Osteocyte (in vitro differentiated cells): ENCODE results near the gene GNB1. TPM values are rescaled to one million over a fixed set of nuclear protein-coding genes. Genes with fewer than 3 reads are reported as not detected.

Experiments used
- DNase-seq: peaks from one replicate; pipeline ENCODE4 v3.0.0; 2021; ENCODE audit warnings: mixed read lengths; ENCODE audit not compliant: unreplicated experiment; ENCODE audit errors: extremely low spot score
- H3K27ac Mint-ChIP-seq: one replicate; pipeline ENCODE4 v1.8.0; 2021; ENCODE audit warnings: mild to moderate bottlenecking, mixed read lengths; ENCODE audit not compliant: unreplicated experiment
- H3K27me3 Mint-ChIP-seq: one replicate; pipeline ENCODE4 v1.8.0; 2021; ENCODE audit warnings: mixed read lengths; ENCODE audit not compliant: unreplicated experiment
- H3K36me3 Mint-ChIP-seq: one replicate; pipeline ENCODE4 v1.8.0; 2021; ENCODE audit warnings: mixed read lengths; ENCODE audit not compliant: unreplicated experiment
- H3K4me1 Mint-ChIP-seq: one replicate; pipeline ENCODE4 v1.8.0; 2021; ENCODE audit warnings: mixed read lengths; ENCODE audit not compliant: unreplicated experiment
- H3K4me3 Mint-ChIP-seq: one replicate; pipeline ENCODE4 v1.8.0; 2021; ENCODE audit warnings: mild to moderate bottlenecking, moderate library complexity, mixed read lengths; ENCODE audit not compliant: unreplicated experiment
- H3K9me3 Mint-ChIP-seq: one replicate; pipeline ENCODE4 v1.8.0; 2021; ENCODE audit warnings: mixed read lengths; ENCODE audit not compliant: unreplicated experiment
- total RNA-seq: library from RNA; stranded (reverse); gene quantifications from 2 replicates; pipeline ENCODE4 v1.2.1, GENCODE V29; 2021
- TF ChIP-seq, protein P1 (sequence below): fragments of 200-600 bp; sonication (generic); IDR thresholded peaks from 2 replicates; pipeline ENCODE4 v1.5.0; 2021; ENCODE audit warnings: antibody characterized with exemption, mild to moderate bottlenecking, moderate library complexity

Gene GNB1
- total RNA-seq, 1 donor from 2014 or later: 407 TPM

DNA sequence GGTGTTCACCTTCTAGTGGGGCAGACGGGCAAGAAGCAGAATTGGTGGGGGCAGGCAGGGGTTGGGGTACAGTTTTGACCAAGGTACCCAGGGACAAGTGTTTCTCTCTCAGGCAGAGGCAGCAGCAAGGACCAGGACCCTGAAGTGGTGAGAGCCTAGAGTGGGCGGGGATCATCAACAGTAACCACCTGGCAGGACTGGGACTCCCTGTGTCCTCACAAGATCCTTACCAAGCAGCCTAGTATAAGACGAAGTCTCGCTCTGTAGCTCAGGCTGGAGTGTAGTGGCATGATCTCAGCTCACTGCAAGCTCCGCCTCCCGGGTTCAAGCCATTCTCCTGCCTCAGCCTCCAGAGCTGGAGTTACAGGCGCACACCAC lies 109.4 kb downstream of the GNB1 start:
- DNase-seq: no peak
- no peaks in the 10 kb centered on the region for H3K9me3 Mint-ChIP-seq
- peak overlapping the region; percentile 19 for H3K27ac Mint-ChIP-seq
- no peaks in the 10 kb centered on the region for H3K27me3 Mint-ChIP-seq
- peaks cover 36% of the 10 kb centered on the region for H3K4me1 Mint-ChIP-seq
- peaks cover 12% of the 10 kb centered on the region for H3K36me3 Mint-ChIP-seq
- TF ChIP-seq, protein P1, sequence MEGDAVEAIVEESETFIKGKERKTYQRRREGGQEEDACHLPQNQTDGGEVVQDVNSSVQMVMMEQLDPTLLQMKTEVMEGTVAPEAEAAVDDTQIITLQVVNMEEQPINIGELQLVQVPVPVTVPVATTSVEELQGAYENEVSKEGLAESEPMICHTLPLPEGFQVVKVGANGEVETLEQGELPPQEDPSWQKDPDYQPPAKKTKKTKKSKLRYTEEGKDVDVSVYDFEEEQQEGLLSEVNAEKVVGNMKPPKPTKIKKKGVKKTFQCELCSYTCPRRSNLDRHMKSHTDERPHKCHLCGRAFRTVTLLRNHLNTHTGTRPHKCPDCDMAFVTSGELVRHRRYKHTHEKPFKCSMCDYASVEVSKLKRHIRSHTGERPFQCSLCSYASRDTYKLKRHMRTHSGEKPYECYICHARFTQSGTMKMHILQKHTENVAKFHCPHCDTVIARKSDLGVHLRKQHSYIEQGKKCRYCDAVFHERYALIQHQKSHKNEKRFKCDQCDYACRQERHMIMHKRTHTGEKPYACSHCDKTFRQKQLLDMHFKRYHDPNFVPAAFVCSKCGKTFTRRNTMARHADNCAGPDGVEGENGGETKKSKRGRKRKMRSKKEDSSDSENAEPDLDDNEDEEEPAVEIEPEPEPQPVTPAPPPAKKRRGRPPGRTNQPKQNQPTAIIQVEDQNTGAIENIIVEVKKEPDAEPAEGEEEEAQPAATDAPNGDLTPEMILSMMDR: no peak
- H3K4me3 Mint-ChIP-seq: no peak overlapping the region

DNA sequence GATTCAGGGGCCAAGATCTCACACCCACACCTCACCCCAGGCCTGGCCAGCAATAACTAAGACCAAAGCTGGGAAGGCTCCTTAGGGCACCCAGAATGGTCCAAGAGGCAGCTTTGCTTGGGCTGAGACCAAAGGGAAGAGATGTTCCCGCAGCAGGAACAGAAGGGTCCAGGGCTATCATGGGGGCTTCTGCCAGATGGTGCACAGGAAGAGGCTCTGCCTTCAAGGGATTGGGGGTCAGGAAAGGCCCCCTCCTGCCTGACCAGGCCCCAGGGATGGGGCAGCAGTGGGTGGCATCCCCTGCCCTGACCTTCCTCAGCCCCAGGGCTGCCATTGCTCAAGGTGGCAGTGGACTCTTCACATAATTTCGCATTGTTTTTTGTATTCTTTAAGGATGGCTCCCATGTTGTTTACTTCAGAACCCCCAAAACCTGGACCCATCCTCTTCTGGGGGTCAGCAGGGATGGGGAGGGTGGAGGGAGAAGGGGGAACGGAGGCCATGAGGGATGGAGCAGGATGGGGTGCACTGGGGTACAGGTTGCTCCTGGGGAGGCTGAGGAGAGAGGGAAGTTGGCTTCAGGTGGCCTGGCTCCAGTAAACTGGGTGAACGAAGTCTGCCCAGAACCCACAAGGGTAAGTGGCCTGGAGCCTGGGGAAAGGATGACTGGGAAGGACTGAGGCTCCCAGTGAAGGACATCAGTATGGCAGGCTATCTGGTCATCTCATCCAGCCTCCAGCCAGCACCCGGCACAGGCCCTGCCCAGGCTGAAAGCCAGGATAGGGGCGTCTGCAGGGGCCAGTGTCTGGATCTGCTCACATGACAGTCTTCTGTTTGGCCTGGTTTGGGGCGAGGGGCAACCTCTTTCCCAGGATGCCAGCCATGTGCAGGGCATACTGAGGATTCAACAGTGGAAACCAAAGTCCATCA lies 110.0 kb downstream of the GNB1 start:
- Mint-ChIP-seq H3K4me1 (peaks cover 41% of the 10 kb centered on the region), H3K36me3 (peaks cover 8% of the 10 kb centered on the region), H3K27ac (peak overlapping the region; percentile 19), H3K9me3 (no peaks in the 10 kb centered on the region), H3K4me3 (no peak overlapping the region), H3K27me3 (no peaks in the 10 kb centered on the region)
- no peak for DNase-seq
- TF ChIP-seq, protein P1: no peak

GRCh38 chr1:1779691-1780597 lies 110.9 kb downstream of the GNB1 start:
- Mint-ChIP-seq H3K9me3 (no peaks in the 10 kb centered on the region), H3K36me3 (peaks cover 3% of the 10 kb centered on the region), H3K4me3 (peak overlapping the region; percentile 72), H3K27me3 (no peaks in the 10 kb centered on the region), H3K4me1 (peaks cover 47% of the 10 kb centered on the region), H3K27ac (peak overlapping the region; percentile 35)
- DNase-seq: no peak
- TF ChIP-seq, protein P1: no peak

- H3K4me3 Mint-ChIP-seq: peak overlapping the region; percentile 72
- no peak for DNase-seq
- no peaks in the 10 kb centered on the region for H3K27me3 Mint-ChIP-seq
- H3K27ac Mint-ChIP-seq: peak overlapping the region; percentile 41
- TF ChIP-seq, protein P1: no peak
- H3K36me3 Mint-ChIP-seq: no peaks in the 10 kb centered on the region
- H3K9me3 Mint-ChIP-seq: no peaks in the 10 kb centered on the region
- peaks cover 48% of the 10 kb centered on the region for H3K4me1 Mint-ChIP-seq
Observed at GRCh38 chr1:1779320-1779675, 111.6 kb downstream of the GNB1 start.
